Stimulated activated CD8-positive, alpha-beta memory T cell treated with anti-CD3 and anti-CD28 coated beads, Interleukin-4, amount 100 ng/mL, for 1 hour (primary cell): Measurements from ENCODE around the gene TRAPPC2L.

Experiments used
- DNase-seq, 2 donors: peaks; one replicate each; pipeline ENCODE4 v3.0.0-alpha.2; 2020; ENCODE audit warnings: low read depth in 2 of 2, low spot score in 1 of 2

TRAPPC2L gene, protein sequence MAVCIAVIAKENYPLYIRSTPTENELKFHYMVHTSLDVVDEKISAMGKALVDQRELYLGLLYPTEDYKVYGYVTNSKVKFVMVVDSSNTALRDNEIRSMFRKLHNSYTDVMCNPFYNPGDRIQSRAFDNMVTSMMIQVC

DNA sequence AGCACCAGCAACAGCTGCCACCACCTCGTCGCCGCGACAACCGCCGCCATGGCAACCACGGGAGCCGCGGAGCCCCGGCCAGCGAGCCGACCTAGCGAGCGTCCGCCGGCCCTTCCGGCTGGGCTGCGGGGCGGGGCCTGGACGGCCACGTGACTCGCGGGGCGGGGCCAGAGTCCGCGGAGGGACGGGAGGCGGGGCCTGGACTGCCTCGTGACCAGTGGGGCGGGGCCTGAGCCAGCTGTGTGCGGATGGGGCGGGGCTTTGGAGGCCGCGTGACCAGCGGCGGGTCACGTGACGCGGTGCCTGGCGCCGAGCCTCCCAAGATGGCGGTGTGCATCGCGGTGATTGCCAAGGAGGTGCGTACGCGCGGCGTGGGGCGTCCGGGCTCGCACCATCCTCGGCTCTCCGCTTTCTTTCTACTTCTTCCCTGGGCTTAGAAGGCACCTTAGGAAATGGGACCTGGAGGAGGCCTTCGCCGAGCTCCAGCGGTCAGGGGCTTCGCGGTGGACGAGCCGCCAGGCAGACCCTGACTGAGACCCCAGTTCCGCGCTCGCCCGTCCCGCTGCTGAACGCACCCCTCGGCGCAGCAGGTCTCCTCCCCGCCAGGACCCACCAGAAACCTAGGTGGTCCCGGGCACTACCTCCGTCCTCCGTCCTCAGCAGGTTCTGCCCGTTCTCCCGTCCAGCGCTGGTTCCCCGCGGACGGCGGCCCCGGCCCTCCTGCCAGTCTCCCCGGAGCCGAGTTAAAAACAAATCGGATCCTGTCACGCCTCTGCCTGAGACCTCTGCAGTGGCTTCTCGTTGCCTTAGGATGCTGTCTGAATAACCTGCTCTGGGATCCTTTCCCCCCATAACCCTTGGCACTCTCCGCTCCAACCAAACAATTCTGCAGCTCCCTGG, at the start of gene TRAPPC2L, which contains the start of gene GALNS:
TSS of gene TRAPPC2L (plus strand) at position 300 of the 900 bp plus-strand sequence. CDS start at position 324, 24 bp downstream.
TSS of gene GALNS (minus strand) at position 120 of the 900 bp plus-strand sequence. CDS start at position 50, 70 bp downstream.
- peak; percentile 98 to 99 for DNase-seq

DNA sequence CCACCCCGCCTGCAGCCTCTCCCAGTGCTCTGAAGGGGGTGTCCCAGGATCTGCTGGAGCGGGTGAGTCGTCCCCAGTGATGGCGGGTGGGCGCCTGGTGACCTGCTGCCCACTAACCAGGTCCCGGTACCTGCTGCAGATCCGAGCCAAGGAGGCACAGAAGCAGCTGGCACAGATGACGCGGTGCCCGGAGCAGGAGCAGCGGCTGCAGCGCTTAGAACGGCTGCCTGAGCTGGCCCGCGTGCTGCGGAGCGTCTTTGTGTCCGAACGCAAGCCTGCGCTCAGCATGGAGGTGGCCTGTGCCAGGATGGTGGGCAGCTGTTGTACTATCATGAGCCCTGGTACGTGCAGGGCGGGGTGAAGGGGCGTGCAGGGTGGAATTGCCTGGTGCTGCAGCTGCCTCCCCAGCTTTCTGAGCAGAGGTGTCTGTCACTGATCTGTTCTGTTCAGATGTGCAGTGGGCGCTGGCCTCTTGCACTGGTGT, 49.7 kb upstream of the TRAPPC2L start:
- DNase-seq: no peak

DNA sequence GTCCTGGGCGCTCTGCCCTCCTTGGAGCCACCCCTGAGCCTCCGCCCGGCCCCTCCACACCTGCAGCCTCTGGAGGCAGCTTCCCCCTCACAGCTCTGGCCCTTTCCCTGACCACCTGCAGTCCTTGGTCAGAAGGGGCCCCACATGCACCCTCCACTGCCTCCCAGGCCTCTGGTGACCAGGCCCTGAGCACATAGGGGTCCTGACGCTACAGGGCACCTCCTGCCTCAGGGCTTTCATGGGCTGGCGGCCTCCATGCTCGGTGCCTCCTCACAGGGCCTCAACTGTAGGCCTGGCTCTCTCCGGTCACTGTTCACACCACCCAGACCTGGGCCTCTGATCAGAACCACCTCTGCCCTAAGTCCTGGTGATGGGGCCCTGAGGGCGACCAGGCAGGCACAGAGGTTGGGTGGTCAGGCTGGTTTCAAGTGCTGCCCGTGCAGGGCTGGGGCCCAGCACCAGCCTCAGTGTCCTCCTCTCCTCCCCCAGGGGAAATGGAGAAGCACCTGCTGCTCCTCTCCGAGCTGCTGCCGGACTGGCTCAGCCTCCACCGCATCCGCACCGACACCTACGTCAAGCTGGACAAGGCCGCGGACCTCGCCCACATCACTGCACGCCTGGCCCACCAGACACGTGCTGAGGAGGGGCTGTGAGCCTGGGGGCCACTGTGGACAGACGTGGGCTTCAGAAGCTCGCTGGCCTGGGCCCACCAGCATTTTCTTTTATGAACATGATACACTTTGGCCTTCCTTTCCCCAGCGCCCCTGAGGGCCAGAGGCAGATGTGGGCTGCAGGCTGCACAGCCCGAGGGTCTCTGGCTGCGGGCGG, 49.1 kb upstream of the TRAPPC2L start:
- no peak for DNase-seq

DNA sequence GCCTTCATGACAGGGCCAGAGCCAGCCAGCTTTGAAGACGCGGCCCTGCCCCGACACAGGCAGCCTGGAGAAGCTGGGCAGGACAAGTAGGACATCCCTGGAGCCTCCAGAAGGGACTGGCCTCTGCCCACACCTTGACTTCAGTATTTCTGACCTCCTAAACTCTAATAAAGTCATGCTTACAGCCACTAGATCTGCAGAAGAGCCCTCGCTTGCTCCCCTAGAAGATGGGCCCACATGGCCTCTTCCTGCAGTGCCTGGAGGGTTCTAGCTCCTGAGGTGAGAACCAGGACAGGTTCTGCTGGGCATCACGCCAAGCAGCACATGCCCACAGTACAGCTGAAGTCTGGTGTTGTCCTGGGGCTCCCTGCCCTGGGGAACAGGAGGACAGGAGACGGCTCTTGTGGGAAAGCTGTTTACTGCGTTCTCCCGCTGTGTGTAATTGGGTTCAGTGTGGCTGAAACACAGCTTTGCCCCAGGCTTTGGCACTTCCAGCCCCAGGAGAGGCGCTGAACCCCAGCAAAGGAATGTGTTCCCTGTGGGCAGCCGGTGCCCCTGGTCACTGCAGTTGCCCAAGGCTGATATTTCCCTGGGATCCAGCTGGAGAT, 47.8 kb upstream of the TRAPPC2L start:
- DNase-seq: no peak

DNA sequence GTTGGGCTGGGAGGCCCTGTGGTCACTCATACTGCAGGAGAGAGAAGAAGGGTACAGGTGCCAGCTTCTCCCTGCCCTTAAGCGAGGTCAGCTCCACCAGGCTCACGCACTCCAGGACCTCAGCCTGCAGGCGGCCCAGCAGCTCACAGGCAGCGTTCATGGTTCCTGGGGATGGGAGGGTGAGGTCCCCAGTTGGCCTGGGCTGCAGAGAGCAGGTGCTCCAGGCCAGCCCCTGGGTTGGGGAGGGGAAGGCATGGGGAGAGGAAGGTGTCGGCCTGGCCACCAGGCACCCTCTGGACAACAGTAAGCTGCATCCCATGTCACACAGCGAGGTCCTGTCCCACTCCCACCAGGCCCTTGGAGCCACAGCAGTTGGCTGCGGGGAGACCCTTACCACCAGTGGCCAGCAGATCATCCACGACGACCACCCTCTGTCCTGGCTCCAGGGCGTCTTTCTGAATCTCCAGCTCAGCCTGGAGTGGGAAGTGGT, 47.2 kb upstream of the TRAPPC2L start:
- DNase-seq: no peak

DNA sequence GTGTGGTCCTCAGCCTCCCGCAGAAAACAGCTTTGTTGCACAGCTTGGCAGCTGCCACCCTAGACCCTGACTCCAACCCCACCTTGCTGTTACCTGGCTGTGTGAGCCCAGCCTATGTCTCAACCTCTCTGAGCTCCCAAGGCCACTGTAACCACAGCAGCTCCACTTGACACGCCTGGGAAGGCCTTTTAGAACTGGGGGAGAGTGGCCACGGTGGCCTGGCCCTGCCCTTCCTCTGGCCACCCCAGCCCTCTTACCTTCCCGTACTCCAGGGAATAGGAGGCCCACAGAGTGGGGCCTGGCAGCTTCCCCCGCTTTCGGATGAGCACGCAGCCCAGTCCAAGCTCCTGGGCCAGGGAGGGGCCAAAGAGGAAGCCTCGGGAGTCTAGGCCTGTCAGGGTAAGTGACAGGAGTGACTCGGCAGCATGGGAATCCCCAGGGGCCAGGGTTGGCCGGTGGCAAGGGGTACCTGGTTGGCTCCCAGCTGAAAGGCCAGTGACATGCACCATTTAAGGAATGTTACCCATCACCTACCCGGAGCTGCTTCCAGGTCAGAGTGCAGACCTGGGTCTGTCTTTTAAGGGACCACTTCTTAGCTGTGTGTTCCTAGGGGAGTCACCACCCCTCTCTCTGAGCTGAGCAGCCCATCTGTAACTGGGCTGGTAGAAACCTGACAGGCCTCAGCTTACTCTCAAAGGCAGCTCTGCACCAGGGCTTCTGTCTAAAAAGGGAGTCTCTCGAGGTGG, 46.6 kb upstream of the TRAPPC2L start:
- no peak for DNase-seq

DNA sequence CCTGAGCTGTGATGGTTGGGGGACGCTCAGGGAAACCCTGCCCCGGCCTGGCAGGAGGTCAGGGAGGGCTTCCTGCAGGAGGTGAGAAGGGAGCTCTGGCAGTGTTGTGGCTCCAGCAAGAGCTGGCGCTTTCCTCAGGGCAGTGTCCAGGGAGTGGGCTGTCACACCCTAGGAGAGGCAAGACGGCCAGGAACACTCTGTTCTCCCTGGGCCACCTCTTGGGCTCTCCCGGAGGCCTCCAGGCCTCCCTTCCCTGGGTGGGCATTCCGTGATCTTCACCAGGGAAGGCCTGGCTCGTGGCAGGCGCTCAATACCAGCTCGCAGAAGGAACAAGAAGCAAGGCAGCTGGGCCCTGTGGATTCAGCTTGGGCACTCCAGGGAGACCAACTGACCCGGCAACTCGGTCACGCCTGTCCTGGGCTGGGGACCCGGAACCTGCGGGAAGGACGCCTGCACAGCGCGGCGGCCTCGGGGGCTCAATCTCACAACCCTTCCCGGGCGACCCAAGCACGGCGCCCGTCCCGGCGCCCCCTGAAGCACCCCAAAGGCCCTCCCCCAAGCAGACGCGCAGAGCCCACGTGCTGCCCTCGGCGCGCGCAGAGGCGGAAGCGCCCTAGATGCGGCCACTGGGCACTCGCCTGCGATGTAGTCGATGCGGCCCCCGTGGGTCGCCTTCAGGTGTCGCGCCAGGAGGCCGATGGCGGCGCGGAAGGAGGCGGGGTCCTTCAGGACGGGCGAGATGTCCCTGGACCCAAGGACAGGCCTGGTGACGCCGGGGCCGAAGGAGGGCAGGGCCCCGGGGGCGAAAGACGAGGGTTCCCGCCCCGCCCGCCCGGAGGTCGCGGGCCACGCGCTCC, 45.8 kb upstream of the TRAPPC2L start:
- DNase-seq: peak; percentile 35 to 44

DNA sequence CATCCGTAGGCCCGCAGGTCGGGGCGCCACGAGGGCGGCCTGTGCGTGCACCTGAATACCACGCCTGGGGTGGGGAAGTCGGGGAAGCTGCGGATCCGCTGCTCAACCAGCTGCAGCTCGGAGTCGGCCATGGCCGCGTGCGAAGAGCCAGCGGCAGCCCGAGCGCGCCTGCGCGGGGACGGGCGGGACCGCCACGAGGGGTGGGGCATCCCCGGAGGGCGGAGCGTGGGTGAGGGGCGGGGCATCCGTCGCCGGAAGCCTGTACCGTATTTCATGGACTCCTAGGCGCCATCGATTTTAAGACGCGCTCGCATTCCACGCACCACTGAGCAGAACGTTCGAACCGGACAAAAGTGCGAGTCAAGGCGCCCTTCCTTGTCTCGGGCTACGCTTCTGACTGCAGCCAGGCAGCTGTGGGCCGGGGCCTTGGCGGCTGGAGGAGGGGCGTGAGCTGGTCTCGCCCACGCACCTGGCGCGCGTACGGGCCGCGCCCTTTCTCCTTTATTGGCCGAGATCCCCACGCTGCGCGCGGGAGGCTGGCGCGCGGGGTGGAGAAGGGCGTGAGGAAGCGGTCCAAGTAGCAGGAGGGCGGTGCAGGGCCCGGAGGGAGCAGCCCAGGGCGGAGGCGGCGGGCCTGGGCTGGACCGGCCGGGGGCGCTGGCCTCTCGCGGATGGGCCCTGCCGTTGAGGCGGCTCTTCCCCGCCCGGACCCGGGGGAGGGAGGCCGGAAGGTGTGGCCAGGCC, 45.0 kb upstream of the TRAPPC2L start, which contains the start of gene APRT:
TSS of gene APRT (minus strand) at position 160 of the 744 bp plus-strand sequence. CDS start at position 131, 29 bp downstream.
- peak; percentile 93 to 95 for DNase-seq

DNA sequence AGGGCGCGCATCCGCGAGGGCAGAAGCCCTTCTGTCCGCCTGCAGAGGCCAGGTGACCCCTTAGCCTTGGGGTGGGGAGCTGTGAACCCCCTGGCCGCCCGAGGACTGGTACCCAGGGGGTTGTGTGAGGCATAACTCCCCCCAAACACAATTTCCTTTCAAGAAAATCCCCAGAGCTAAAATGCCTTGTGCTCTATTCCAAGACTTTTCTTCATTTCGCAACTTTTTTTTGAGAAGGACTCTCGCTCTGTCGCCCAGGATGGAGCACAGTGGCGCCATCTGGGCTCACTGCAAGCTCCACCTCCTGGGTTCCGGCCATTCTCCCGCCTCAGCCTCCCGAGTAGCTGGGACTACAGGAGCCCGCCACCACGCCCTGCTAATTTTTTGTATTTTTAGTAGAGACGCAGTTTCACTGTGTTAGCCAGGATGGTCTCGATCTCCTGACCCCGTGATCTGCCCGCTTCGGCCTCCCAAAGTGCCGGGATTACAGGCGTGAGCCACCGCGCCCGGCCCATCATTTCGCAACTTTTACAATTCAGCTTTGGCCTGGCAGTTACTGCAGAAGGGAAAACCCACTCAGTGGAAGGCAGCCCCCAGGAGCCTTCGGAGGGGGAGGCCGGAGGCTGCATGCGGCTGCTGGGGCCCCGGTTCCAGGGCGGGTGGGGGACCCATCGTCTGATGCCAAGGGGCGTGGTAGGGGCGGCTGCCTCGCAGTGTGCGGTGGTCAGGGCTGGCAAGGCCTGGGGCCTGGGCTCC, 44.2 kb upstream of the TRAPPC2L start:
- DNase-seq: no peak

DNA sequence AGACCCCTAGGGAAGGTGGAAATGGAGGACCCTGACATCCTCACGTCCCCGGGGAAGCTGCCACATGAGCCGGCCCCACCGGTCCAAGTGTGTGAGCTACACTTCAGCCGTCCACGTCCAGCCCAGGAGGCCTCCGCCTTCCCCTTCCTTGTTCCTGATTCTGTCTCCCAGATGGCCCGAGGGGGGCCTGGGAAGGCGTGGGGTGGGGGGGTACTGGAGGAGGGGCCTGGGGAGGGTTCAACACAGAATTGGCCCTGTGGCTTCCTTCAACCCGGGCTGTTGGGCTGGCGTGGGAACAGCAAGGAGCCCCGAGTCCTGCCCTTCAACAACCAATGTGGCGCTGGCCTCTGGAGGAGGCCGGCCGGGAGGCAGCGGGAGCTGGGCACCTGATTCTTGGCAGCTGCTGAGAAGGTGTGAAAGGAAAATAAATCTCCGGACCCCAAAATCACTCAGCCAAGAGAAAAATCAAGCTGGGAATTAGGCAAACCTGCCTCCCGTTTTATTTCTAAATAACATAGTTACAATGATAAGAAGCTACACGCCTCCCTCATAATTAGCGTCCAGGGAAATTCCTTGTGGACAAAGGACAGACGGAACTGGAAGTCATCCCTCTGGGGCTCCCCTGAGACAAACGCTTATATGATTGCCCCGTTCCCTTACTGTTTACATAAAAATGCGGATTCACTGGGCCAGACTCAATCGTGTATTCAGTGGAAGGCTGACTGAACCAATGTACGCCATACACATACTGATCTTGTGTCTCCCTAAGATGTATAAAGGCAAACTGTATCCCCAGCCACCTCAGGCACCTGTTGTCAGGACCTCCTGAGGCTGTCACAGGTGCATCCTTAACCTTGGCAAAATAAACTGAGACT, 43.4 kb upstream of the TRAPPC2L start:
- no peak for DNase-seq

DNA sequence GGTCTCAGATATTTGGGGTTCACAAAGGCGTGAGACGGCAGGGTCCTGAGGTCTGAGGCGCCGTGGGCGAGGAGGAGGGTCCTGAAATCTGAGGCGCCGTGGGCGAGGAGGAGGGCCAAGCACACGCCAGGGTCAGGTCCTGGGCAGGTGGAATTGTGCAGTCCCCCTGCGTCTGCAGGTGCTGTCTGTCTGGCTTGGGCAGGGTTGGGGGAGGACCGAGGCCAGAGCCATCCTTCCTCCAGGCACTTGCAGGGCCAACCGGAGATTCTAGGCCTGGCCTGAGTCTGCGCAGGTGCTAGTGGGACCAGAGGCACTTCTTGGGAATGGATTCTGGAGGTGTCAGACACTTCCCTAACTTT, 42.8 kb upstream of the TRAPPC2L start:
- no peak for DNase-seq

DNA sequence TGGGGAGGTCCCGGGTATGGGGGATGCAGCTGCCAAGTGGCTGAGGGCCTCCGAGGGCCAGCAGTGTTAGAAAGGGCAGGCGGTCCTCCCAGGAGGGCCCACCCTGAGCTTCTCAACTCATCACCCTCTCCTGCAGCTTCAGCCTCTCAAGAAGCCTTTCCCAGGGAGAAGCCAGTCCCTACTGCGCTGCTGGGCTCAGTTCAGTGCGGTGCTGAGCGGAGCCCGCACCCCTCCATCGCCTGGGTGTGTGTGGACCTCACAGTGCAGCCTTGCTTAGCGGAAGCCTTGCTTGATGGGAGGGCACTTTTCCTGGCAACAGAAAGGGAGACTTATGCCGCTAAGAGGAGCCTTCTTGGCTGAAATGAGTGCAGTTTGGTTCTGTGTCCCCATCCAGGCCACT, 41.7 kb upstream of the TRAPPC2L start:
- no peak for DNase-seq

DNA sequence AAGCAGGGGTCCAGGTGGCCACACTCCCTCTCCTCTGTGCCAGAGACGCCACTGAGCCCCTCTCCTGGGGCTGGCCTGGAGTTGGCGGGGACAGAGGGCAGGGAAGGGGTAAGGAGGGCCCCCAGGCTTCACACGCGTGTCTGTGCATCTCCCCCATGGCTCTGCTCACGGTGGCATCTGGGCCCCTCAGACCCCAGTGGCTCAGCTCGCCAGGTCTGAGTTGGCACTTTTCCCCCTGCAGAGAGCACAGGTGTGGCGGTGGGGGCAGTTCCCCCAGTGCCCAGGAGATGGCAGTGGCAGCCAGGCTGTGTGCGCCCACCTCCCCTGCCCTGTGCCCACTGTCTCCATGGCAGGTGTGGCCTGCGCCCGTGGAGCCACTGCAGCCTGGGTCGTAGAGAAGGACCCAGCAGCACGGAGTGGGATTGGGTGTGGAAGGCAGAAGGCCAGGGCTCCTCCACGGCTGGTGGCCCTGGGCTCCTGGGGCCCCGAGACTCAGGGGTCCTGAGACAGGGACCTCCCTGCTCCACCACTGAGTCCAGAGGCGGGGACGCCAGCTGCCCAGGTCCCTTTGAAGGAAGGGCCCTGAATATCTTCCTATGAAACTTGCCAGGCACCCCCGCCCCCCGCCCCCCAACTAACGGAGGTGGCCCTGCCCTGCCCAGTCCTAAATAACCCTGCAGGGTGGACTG, 40.9 kb upstream of the TRAPPC2L start:
- no peak for DNase-seq

DNA sequence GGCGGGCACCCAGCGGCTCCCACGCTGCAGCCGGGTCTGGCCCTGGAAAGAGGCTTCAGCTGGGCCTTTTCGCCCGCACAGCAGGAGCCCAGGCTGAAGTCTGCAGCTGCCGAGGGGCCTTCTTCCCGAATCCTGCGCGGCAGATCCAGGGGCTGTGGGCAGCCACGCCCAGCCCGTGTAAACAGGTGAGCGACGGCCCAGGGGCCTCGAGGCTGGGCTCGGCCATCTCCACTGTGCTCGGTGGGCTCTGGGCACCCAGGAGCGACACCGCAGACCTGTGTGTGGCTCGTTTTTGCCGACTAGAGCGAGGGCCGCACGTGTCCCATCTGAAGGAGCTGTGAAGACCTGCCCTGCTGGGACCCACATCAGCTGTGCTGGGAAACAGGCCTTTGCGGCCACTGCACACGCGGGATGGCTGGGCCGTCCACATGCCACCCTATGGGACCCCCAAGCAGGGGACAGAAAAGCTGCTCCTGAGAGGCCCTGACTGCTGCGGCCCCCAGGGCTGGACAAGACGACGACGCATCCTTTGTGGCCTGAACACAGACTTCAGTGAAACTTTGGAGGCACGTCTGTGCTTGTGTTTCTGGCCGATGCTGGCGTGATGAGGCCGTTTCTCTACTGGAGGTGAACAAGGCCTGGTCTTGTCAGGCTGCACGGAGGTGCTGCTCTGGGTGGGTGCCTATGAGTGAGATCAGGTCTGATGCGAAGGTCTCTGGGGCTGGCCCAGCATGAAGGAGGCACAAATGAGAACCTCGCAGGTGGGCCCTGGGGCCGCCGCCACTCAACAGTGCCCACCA, 40.0 kb upstream of the TRAPPC2L start:
- DNase-seq: no peak
